ENCODE data around the gene COL1A1.

GRCh38 chr17:50212121-50212843 lies 10.9 kb upstream of the COL1A1 start:
- TF ChIP-seq POLR2A (IDR thresholded peaks at IDR 0.05; ENCODE audit: low read length) (no peak), GATA1 (IDR thresholded peaks at IDR 0.05; ENCODE audit: low read depth, low read length) (no peak)

Data from erythroblast (primary cell).